Measurements from ENCODE around the gene PLAC8.
A peak's percentile ranks its signal among the peaks of the same experiment; 100 is the strongest.

Gene PLAC8

DNA sequence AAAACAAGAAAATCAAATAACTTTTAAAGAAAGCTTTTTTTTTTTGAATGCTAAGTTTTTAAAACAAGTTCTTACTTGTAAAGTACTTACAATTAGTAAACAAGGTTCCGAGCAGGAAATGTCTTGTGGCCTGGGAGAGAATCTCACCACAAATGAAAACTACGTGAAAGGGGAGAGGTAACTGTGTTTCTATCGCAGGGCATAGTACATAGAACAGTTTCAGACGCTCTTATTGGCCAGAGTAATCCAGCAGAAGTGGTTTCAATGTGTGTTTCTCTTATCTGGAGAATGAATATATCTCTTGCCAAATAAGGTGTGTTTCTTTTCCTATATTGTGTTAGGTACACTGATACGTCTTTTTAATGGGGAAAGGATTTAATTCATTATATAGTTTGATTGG is at the start of gene PLAC8:
PLAC8 (minus strand) TSS at position 154 of the 400 bp plus-strand sequence. CDS start 6,808 bp downstream, outside the sequence.
- no peaks in the 10 kb centered on the region for H3K27me3 ChIP-seq (replicated peaks)
- H3K4me3 ChIP-seq (ENCODE audit: low read depth, low read length), result no peak within 1 kb of the TSS
- no peaks in the 10 kb centered on the region for H3K36me3 ChIP-seq (replicated peaks)
- no peak within 1 kb of the TSS for H3K27ac ChIP-seq
- in situ Hi-C loops (cut with HindIII; ENCODE audit: low pct_ligation_motif_present, low sequenced_read_pairs), result no loop called here
- no peak for TF ChIP-seq CTCF (IDR thresholded peaks at IDR 0.05; ENCODE audit: low read depth, low read length, missing control alignments)
- no peak for DNase-seq

- Histone ChIP-seq H3K27me3 (replicated peaks) (no peaks in the 10 kb centered on the region), H3K36me3 (replicated peaks) (no peaks in the 10 kb centered on the region), H3K4me3 (ENCODE audit: low read depth, low read length) (no peak overlapping the region), H3K27ac (no peak overlapping the region)
- in situ Hi-C loops (cut with HindIII; ENCODE audit: low pct_ligation_motif_present, low sequenced_read_pairs), result no loop called here
- DNase-seq, result no peak
- TF ChIP-seq CTCF (IDR thresholded peaks at IDR 0.05; ENCODE audit: low read depth, low read length, missing control alignments), result no peak
Measured at GRCh38 chr4:83153417-83153816, 38.9 kb upstream of the PLAC8 start.

GRCh38 chr4:83152746-83153145 is 38.2 kb upstream of the PLAC8 start:
- Histone ChIP-seq H3K27ac (no peak overlapping the region), H3K27me3 (replicated peaks) (no peaks in the 10 kb centered on the region), H3K36me3 (replicated peaks) (no peaks in the 10 kb centered on the region), H3K4me3 (ENCODE audit: low read depth, low read length) (no peak overlapping the region)
- in situ Hi-C loops (cut with HindIII; ENCODE audit: low pct_ligation_motif_present, low sequenced_read_pairs), result no loop called here
- TF ChIP-seq CTCF (IDR thresholded peaks at IDR 0.05; ENCODE audit: low read depth, low read length, missing control alignments), result no peak
- DNase-seq, result no peak

DNA sequence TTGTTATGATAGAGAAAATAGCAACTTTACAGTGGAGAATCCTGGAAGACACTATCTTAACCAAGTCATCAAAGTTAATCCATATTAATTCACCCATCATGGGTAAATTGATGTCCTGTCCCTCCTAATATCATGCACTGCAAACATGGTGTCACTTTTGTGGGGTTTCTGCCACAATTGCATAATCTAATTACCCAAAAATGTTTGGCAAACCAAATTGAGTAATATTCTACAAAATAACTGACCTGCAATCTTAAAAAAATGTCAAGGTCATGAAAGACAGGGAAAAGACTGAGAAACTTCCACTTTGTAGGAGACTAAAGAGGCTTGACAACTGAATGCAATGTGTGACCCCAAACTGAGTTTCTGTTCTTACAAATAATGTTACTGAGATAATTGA is 37.1 kb upstream of the PLAC8 start:
- DNase-seq, result no peak
- TF ChIP-seq CTCF (IDR thresholded peaks at IDR 0.05; ENCODE audit: low read depth, low read length, missing control alignments), result no peak
- H3K36me3 ChIP-seq (replicated peaks), result no peaks in the 10 kb centered on the region
- no peaks in the 10 kb centered on the region for H3K27me3 ChIP-seq (replicated peaks)
- H3K4me3 ChIP-seq (ENCODE audit: low read depth, low read length), result no peak overlapping the region
- no peak overlapping the region for H3K27ac ChIP-seq
- in situ Hi-C loops (cut with HindIII; ENCODE audit: low pct_ligation_motif_present, low sequenced_read_pairs), result no loop called here

DNA sequence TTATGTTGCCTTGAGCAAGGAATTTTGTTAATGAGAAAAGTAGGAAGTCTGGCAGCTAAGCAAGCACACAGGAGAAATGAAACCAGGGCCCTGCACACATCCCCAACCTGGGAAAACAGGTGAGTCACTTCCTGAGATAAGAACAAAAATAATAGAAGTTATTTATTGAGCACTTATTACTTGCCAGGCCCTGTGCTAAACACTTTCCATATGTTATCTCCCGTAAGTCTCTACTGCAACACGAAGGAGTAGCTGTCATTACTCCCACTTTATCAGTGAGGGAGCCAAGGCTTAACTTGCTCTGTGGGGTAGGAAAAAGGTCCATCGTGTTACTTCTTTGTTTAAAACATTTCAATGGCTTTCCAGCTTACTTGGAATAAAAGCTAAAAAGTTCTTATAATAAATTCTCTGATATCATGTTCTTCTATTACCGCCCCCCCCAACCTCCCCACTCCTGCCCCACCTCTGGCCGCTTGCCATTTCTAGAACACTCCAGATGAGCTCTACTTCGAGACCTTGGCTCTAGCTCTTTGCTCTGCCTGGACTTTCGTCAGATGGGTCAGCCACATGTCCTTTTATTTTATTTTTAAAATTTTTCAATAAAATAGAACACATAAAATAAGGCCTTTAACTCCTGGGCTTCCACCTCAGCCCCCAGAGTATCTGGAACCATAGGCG is 36.3 kb upstream of the PLAC8 start:
- no peak for TF ChIP-seq CTCF (IDR thresholded peaks at IDR 0.05; ENCODE audit: low read depth, low read length, missing control alignments)
- Histone ChIP-seq H3K27me3 (replicated peaks) (no peaks in the 10 kb centered on the region), H3K4me3 (ENCODE audit: low read depth, low read length) (no peak overlapping the region), H3K36me3 (replicated peaks) (no peaks in the 10 kb centered on the region), H3K27ac (no peak overlapping the region)
- DNase-seq, result peak; percentile 19
- in situ Hi-C loops (cut with HindIII; ENCODE audit: low pct_ligation_motif_present, low sequenced_read_pairs), result no loop called here

Measured in brain microvascular endothelial cell (primary cell).